H1 (cell line): ENCODE measurements around the gene RGS6.

ENCODE experiments used
- NRF1 ChIP-seq: IDR thresholded peaks from 2 replicates; pipeline ENCODE4 v1.6.1; 2011; ENCODE audit warnings: mild to moderate bottlenecking, low read depth, low read length, improper control_type of control experiment
- POLR2AphosphoS5 ChIP-seq: IDR thresholded peaks from 2 replicates; pipeline ENCODE4 v1.6.1; 2011; ENCODE audit warnings: low read depth, low read length
- POU5F1 ChIP-seq: IDR thresholded peaks from 2 replicates; pipeline ENCODE4 v1.6.1; 2011; ENCODE audit warnings: low read depth, mild to moderate bottlenecking, low read length, moderate library complexity
- SP1 ChIP-seq: IDR thresholded peaks from 2 replicates; pipeline ENCODE4 v1.6.1; 2011; ENCODE audit warnings: low read depth, low read length
- YY1 ChIP-seq: IDR thresholded peaks from 2 replicates; pipeline ENCODE4 v1.6.1; 2011; ENCODE audit warnings: low read depth, mild to moderate bottlenecking, low read length
- TF ChIP-seq, protein P1 (sequence below), 3 experiments: IDR thresholded peaks; 1 replicate in 2 of 3; 2 replicates in 1 of 3; pipeline versions ENCODE4 v1.5.1 to v1.6.1; 2011; ENCODE audit warnings: low read length in 3 of 3, mild to moderate bottlenecking in 3 of 3, inconsistent platforms in 2 of 3, low read depth in 1 of 3, moderate library complexity in 1 of 3; ENCODE audit not compliant: insufficient read depth in 1 of 3; ENCODE audit errors: control extremely low read depth in 1 of 3

DNA sequence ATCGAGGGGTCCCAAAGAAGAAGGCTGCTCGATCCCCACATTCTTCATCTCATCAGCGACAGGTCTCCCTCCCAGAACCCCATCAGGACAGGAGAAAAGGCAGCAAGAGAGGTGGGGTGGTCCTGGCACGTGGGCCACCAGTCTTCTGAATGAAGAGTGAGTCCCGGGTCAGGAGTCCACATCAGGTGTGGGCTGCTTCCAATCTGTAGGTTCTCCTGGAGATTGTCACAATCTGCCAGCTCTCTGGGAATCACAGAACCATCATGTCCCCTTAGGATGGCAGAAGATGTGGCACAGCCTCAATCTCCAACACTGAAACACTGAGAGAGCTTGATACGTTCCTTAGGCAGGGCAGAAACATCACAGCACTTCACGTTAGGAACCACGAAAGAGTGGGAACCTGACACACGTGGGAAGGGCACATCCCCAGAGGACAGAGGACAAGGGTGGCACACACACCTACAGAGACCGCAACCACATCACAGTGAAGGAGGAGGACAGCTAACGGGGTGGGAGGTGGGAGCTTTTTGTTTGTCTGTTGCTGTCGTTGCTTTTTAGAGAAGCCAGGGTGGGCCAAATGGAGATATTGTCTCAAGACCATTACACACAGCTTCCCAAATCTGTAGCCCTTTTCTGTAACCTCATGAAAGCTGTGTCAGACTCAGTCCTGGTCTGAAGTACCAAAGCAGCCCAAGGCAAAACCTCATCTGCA is 677.1 kb downstream of the RGS6 start:
- TF ChIP-seq POU5F1 (no peak), SP1 (no peak), YY1 (no peak), NRF1 (no peak), POLR2AphosphoS5 (no peak)
- TF ChIP-seq, protein P1, sequence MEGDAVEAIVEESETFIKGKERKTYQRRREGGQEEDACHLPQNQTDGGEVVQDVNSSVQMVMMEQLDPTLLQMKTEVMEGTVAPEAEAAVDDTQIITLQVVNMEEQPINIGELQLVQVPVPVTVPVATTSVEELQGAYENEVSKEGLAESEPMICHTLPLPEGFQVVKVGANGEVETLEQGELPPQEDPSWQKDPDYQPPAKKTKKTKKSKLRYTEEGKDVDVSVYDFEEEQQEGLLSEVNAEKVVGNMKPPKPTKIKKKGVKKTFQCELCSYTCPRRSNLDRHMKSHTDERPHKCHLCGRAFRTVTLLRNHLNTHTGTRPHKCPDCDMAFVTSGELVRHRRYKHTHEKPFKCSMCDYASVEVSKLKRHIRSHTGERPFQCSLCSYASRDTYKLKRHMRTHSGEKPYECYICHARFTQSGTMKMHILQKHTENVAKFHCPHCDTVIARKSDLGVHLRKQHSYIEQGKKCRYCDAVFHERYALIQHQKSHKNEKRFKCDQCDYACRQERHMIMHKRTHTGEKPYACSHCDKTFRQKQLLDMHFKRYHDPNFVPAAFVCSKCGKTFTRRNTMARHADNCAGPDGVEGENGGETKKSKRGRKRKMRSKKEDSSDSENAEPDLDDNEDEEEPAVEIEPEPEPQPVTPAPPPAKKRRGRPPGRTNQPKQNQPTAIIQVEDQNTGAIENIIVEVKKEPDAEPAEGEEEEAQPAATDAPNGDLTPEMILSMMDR (IDR thresholded peaks at IDR 0.05; ENCODE audit: control extremely low read depth in 1 of 3, insufficient read depth in 1 of 3, low read depth in 1 of 3, low read length in 3 of 3) = no peak
